ENCODE measurements around the gene TTLL11. TPM values are rescaled to one million over a fixed set of nuclear protein-coding genes. Genes with fewer than 3 reads are reported as not detected.

Gene TTLL11
- total RNA-seq, 2 experiments from 2014 or later = 3.3 to 6.9 TPM

- no TSS peak for BruUV-seq (replicated peaks)
- H4K20me1 ChIP-seq (ENCODE audit: insufficient read depth, low read length) = no peaks in the 10 kb centered on the region
- TF ChIP-seq, protein P1, sequence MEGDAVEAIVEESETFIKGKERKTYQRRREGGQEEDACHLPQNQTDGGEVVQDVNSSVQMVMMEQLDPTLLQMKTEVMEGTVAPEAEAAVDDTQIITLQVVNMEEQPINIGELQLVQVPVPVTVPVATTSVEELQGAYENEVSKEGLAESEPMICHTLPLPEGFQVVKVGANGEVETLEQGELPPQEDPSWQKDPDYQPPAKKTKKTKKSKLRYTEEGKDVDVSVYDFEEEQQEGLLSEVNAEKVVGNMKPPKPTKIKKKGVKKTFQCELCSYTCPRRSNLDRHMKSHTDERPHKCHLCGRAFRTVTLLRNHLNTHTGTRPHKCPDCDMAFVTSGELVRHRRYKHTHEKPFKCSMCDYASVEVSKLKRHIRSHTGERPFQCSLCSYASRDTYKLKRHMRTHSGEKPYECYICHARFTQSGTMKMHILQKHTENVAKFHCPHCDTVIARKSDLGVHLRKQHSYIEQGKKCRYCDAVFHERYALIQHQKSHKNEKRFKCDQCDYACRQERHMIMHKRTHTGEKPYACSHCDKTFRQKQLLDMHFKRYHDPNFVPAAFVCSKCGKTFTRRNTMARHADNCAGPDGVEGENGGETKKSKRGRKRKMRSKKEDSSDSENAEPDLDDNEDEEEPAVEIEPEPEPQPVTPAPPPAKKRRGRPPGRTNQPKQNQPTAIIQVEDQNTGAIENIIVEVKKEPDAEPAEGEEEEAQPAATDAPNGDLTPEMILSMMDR (conservative IDR thresholded peaks at IDR 0.05; ENCODE audit: low read length) = no peak
- no peak for TF ChIP-seq EZH2phosphoT487 (IDR thresholded peaks at IDR 0.05; ENCODE audit: borderline replicate concordance, low read depth, low read length)
- no peaks in the 10 kb centered on the region for H3K36me3 ChIP-seq (ENCODE audit: insufficient read depth, low read length)
- ChIA-PET CTCF (ENCODE audit: unreplicated experiment) (no interaction called here), POLR2A (interaction anchor here (1.2 kb wide), 1 partner anchor 12 kb away, joined by 3 read pairs; no protein-coding TSS in a partner anchor)
- no peak overlapping the region for H3K4me2 ChIP-seq (ENCODE audit: low read length)
- H3K9me3 ChIP-seq (ENCODE audit: low read length) = peaks cover 5% of the 10 kb centered on the region
- H3K4me1 ChIP-seq (ENCODE audit: insufficient read depth, low read length, poor library complexity, severe bottlenecking) = no peaks in the 10 kb centered on the region
- H3K79me2 ChIP-seq (ENCODE audit: insufficient read depth, low read depth, low read length) = no peaks in the 10 kb centered on the region
- H2AFZ ChIP-seq (ENCODE audit: low read length) = no peak overlapping the region
- H3K9me2 ChIP-seq (ENCODE audit: insufficient read depth, low read length) = no peaks in the 10 kb centered on the region
- H3K4me3 ChIP-seq (ENCODE audit: low read depth, low read length, poor library complexity, severe bottlenecking) = no peak overlapping the region
- intact Hi-C loops (cut with micrococcal nuclease; ENCODE audit: unreplicated experiment) = no loop called here
- no peak for DNase-seq (ENCODE audit: low spot score)
- H3K27ac ChIP-seq (ENCODE audit: low read depth, low read length, poor library complexity, severe bottlenecking) = no peak overlapping the region
Measured at GRCh38 chr9:122103985-122104384, 10.9 kb upstream of the TTLL11 start.

DNA sequence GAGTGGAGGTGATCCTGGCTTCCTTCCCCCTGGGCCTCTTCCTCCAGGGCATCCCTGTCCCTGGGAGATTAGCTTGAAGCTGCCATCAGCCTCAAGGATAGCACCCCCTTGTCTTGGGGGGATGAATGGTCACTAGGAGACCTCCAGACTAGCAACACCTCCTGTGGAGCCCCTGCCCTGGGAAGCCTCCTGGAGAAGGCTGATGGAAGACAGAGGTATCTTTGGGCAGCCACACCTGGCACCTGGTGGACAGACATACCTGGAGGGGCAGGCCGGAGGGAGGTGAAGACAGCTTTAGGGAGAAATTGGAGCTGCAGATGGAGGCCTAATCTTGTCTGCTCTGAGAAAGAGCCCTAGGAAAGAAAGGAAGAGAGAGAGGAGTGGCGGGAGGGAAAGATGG lies 9.0 kb upstream of the TTLL11 start:
- Histone ChIP-seq H3K79me2 (ENCODE audit: insufficient read depth, low read depth, low read length) (no peaks in the 10 kb centered on the region), H4K20me1 (ENCODE audit: insufficient read depth, low read length) (no peaks in the 10 kb centered on the region), H2AFZ (ENCODE audit: low read length) (no peak overlapping the region), H3K9me3 (ENCODE audit: low read length) (peaks cover 5% of the 10 kb centered on the region), H3K9me2 (ENCODE audit: insufficient read depth, low read length) (no peaks in the 10 kb centered on the region), H3K4me2 (ENCODE audit: low read length) (no peak overlapping the region), H3K4me3 (ENCODE audit: low read depth, low read length, poor library complexity, severe bottlenecking) (no peak overlapping the region), H3K36me3 (ENCODE audit: insufficient read depth, low read length) (no peaks in the 10 kb centered on the region), H3K27ac (ENCODE audit: low read depth, low read length, poor library complexity, severe bottlenecking) (no peak overlapping the region), H3K4me1 (ENCODE audit: insufficient read depth, low read length, poor library complexity, severe bottlenecking) (no peaks in the 10 kb centered on the region)
- TF ChIP-seq EZH2phosphoT487 (IDR thresholded peaks at IDR 0.05; ENCODE audit: borderline replicate concordance, low read depth, low read length) = no peak
- TF ChIP-seq, protein P1 (conservative IDR thresholded peaks at IDR 0.05; ENCODE audit: low read length) = no peak
- DNase-seq (ENCODE audit: low spot score) = no peak
- intact Hi-C loops (cut with micrococcal nuclease; ENCODE audit: unreplicated experiment) = no loop called here
- no TSS peak for BruUV-seq (replicated peaks)
- CTCF ChIA-PET (ENCODE audit: unreplicated experiment) = no interaction called here
- POLR2A ChIA-PET = interaction anchor here (1.0 kb wide), 1 partner anchor 23 kb away, joined by 3 read pairs; no protein-coding TSS in a partner anchor

- Histone ChIP-seq H4K20me1 (ENCODE audit: insufficient read depth, low read length) (no peaks in the 10 kb centered on the region), H3K4me2 (ENCODE audit: low read length) (no peak overlapping the region), H3K36me3 (ENCODE audit: insufficient read depth, low read length) (no peaks in the 10 kb centered on the region), H3K4me1 (ENCODE audit: insufficient read depth, low read length, poor library complexity, severe bottlenecking) (no peaks in the 10 kb centered on the region), H3K27ac (ENCODE audit: low read depth, low read length, poor library complexity, severe bottlenecking) (no peak overlapping the region), H2AFZ (ENCODE audit: low read length) (no peak overlapping the region), H3K9me2 (ENCODE audit: insufficient read depth, low read length) (no peaks in the 10 kb centered on the region), H3K4me3 (ENCODE audit: low read depth, low read length, poor library complexity, severe bottlenecking) (no peak overlapping the region), H3K79me2 (ENCODE audit: insufficient read depth, low read depth, low read length) (no peaks in the 10 kb centered on the region), H3K9me3 (ENCODE audit: low read length) (peaks cover 5% of the 10 kb centered on the region)
- ChIA-PET CTCF (ENCODE audit: unreplicated experiment) (interaction anchor here (1.0 kb wide), 1 partner anchor 24 kb away, joined by 3 read pairs; no protein-coding TSS in a partner anchor), POLR2A (no interaction called here)
- no peak for DNase-seq (ENCODE audit: low spot score)
- no peak for TF ChIP-seq EZH2phosphoT487 (IDR thresholded peaks at IDR 0.05; ENCODE audit: borderline replicate concordance, low read depth, low read length)
- TF ChIP-seq, protein P1 (conservative IDR thresholded peaks at IDR 0.05; ENCODE audit: low read length) = no peak
- intact Hi-C loops (cut with micrococcal nuclease; ENCODE audit: unreplicated experiment) = no loop called here
- BruUV-seq (replicated peaks) = no TSS peak
Measured at GRCh38 chr9:122100756-122101155, 7.6 kb upstream of the TTLL11 start.
